Type B pancreatic cell (in vitro differentiated cells): Measurements from ENCODE around the gene SPACA4. TPM values are rescaled to one million over a fixed set of nuclear protein-coding genes. Genes with fewer than 3 reads are reported as not detected.

Experiments
- DNase-seq: peaks from one replicate; pipeline ENCODE4 v3.0.0; 2021; ENCODE audit warnings: mixed read lengths; ENCODE audit not compliant: unreplicated experiment; ENCODE audit errors: extremely low spot score
- H3K27ac Mint-ChIP-seq: 2 replicates; pipeline ENCODE4 v1.8.0; 2021; ENCODE audit warnings: mild to moderate bottlenecking, mixed read lengths
- H3K27me3 Mint-ChIP-seq: 2 replicates; pipeline ENCODE4 v1.8.0; 2021; ENCODE audit warnings: mixed read lengths
- H3K36me3 Mint-ChIP-seq: 2 replicates; pipeline ENCODE4 v1.8.0; 2021; ENCODE audit warnings: mixed read lengths
- H3K4me1 Mint-ChIP-seq: one replicate; pipeline ENCODE4 v1.8.0; 2021; ENCODE audit warnings: mixed read lengths; ENCODE audit not compliant: unreplicated experiment
- H3K4me3 Mint-ChIP-seq: 2 replicates; pipeline ENCODE4 v1.8.0; 2021; ENCODE audit warnings: mild to moderate bottlenecking, mixed read lengths
- H3K9me3 Mint-ChIP-seq: 2 replicates; pipeline ENCODE4 v1.8.0; 2021; ENCODE audit warnings: mixed read lengths
- CTCF ChIP-seq: fragments of 200-600 bp; sonication (generic); conservative IDR thresholded peaks from 2 replicates; pipeline ENCODE4 v1.5.0; 2021; ENCODE audit warnings: antibody characterized with exemption, mild to moderate bottlenecking
- total RNA-seq: library from RNA; stranded (reverse); gene quantifications from 2 replicates; pipeline ENCODE4 v1.2.1, GENCODE V29; 2021; ENCODE audit warnings: low replicate concordance

The SPACA4 gene
- total RNA-seq, 1 donor from 2014 or later, result not detected

DNA sequence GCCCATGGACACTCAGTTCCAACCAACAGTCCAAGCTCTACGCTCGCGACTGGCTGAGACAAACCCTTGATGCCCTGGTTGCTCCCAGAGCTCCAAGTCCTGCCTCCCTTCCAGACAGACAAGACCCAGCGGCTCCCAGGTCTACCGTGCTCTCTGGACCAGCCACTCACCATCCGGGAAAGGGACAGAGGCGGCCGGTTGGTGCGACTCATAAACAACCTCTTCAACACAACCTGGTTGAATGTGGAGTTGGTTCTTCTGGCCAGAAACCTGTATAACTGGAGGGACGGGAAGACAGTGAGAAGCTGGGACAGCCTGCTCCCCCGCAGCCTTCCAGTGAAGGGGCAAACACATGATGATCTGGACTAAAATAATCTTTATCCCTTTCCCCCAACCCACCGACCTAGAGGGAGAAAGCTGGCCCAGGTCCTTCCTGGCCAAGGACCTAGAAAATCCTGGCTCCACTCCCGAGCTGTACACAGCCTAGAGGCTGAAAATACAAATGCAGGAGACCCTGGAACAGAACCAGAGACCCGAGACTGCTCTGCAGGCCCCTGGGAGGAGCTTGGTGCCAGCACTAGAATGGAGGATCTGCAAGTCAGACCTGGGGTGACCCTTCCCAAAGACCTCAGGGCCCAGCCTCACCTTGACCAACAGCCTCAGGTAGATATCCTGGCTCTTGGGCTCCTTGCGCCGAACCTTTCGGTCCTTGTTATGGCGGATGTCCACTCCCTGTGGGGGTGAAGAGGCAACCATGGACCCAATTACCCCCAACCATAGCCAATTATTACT is 10.8 kb downstream of the SPACA4 start:
- Mint-ChIP-seq H3K27ac (peak overlapping the region; percentile 99), H3K4me1 (peaks cover 26% of the 10 kb centered on the region), H3K27me3 (no peaks in the 10 kb centered on the region), H3K9me3 (no peaks in the 10 kb centered on the region), H3K36me3 (peaks cover 13% of the 10 kb centered on the region), H3K4me3 (peak overlapping the region; percentile 97)
- TF ChIP-seq CTCF, result no peak
- no peak for DNase-seq

DNA sequence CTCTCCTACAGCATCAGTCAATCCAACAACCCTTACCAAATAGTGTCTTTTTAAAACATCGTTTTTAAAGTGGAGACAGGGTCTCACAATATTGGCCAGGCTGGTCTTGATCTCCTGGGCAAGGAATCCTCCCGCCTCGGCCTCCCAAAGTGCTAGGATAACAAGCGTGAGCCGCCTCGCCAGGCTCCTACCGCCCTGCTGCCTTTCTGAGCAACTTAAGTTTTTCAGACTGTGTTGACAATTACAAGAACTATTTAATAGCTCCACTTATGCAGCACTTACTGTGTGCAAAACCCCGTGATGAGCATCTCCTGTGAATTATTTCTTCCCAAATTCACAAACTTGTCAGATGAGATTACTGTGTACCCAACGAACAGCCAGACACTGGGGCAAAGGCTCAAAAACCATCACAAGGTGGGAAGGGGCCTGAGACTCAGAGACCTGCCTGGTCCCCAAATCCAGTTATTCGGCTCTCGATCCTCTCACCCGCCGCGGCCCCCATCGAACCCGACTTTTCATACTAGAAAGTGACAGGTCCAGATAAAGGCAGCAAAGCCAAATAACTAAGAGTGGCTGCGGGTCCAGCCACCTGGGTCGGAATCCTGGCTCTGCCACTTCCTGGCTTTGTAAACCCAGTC is 11.9 kb downstream of the SPACA4 start:
- H3K4me1 Mint-ChIP-seq, result peaks cover 30% of the 10 kb centered on the region
- H3K36me3 Mint-ChIP-seq, result peaks cover 13% of the 10 kb centered on the region
- H3K4me3 Mint-ChIP-seq, result peak overlapping the region; percentile 97
- H3K27ac Mint-ChIP-seq, result peak overlapping the region; percentile 99
- no peak for TF ChIP-seq CTCF
- H3K27me3 Mint-ChIP-seq, result no peaks in the 10 kb centered on the region
- H3K9me3 Mint-ChIP-seq, result no peaks in the 10 kb centered on the region
- DNase-seq, result no peak

GRCh38 chr19:48618916-48619691 is 12.6 kb downstream of the SPACA4 start, which contains the start of the genes RPL18 and SPHK2:
Gene RPL18, minus strand, starts transcription at chr19:48619178. Its CDS starts 35 bp downstream, at chr19:48619143.
Gene SPHK2, plus strand, starts transcription at chr19:48619506. Its CDS starts 1,009 bp downstream, at chr19:48620515.
- peak; percentile 98 for DNase-seq
- Mint-ChIP-seq H3K27me3 (no peaks in the 10 kb centered on the region), H3K9me3 (no peaks in the 10 kb centered on the region), H3K36me3 (peaks cover 9% of the 10 kb centered on the region), H3K4me1 (peaks cover 31% of the 10 kb centered on the region), H3K27ac (peak within 1 kb of the TSS; percentile 99), H3K4me3 (peak within 1 kb of the TSS; percentile 97)
- TF ChIP-seq CTCF, result no peak

DNA sequence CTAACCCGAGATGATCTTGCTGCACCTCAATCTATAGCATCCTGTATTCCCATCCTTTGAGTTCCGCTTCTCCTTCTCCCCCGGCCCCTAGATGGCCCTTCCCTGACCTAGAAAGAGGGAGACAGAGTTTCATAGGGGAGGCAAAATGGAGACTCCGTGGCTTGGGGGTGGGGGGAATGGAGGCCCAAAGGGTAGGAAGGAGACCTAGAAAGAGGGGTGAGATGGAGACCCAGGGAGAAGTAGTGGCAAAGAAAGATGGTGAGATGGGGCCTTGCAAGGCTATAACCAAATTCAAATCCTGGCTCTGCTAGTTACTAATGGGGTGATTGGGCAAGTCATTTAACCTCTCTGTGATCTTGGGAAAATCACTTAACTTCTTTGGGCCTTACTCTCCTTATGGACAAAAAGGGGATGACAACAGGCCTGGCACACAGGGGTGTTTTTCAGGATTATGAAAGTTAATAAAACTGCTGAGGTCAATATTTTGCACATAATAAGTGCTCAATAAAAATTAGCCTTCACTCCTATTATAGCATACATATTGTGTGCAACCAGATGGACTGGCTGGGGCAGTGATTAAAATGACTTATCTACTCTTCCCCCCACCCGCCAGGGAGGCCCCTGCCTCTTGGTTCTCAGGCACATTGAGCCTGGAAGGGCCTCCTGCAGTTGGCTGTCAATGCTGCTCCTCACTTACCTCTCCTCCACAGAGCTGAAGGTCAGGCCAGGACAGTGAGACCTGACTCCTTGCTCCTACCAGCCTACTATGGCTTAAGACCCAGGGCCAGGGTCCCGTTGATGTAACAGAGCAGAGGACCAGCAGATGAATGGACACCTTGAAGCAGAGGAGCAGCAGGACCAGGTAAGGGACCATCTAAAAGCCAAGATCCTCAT is 13.4 kb downstream of the SPACA4 start:
- peak overlapping the region; percentile 97 for H3K4me3 Mint-ChIP-seq
- H3K27me3 Mint-ChIP-seq, result no peaks in the 10 kb centered on the region
- no peak for DNase-seq
- peaks cover 29% of the 10 kb centered on the region for H3K4me1 Mint-ChIP-seq
- peak overlapping the region; percentile 99 for H3K27ac Mint-ChIP-seq
- H3K9me3 Mint-ChIP-seq, result no peaks in the 10 kb centered on the region
- H3K36me3 Mint-ChIP-seq, result peaks cover 9% of the 10 kb centered on the region
- TF ChIP-seq CTCF, result peak; percentile 35

DNA sequence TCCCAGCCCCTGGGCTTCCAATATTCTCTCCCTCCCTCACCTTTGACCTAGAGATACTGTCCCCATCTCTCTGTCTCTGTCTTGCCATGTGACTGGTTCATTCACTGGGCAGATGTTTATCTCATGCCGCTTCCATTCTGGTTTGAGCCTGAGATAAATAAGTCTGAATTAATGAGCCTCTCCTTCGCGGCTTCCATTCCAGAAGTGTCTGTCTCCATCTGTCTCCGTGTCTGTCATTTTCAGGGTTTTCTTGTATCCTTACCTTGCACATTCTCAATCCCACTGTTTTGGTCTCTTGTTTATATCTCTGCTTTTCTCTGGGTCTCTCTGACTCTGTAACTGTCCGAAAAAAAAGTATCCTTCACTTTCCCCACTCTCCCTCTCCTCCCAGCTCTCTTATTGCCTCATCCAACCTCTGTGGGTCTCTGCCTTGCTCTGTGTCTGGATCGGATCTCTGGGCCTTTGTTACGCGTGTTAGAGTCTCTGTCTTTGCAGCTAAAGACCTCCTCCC is 17.1 kb downstream of the SPACA4 start:
- Mint-ChIP-seq H3K9me3 (no peaks in the 10 kb centered on the region), H3K36me3 (peaks cover 1% of the 10 kb centered on the region), H3K4me1 (peaks cover 32% of the 10 kb centered on the region), H3K27me3 (no peaks in the 10 kb centered on the region), H3K27ac (peak overlapping the region; percentile 95), H3K4me3 (peak overlapping the region; percentile 90)
- TF ChIP-seq CTCF, result no peak
- no peak for DNase-seq
